Pancreas (tissue), 10 donors: Measurements from ENCODE around the gene MDFIC2. TPM values are rescaled to one million over a fixed set of nuclear protein-coding genes. Genes with fewer than 3 reads are reported as not detected.
A peak's percentile ranks its signal among the peaks of the same experiment; 100 is the strongest.

ENCODE experiments used
- ATAC-seq, 4 donors: fragments of 200-7000 bp; cut with Tn5 transposase; one replicate each; pipeline versions ENCODE4 v1.8.0 to v1.9.1; 2020; ENCODE audit warnings: mild to moderate bottlenecking in 4 of 4, moderate library complexity in 4 of 4
- DNase-seq, 6 donors: peaks; one replicate each; pipeline ENCODE4 v3.0.0-alpha.2; 2020
- FAIRE-seq: peaks from 2 replicates; lab custom pipeline; 2012; peaks lifted over from hg19 to GRCh38; lab: Jason Lieb, UNC
- H3K27ac ChIP-seq, 4 donors: fragments of 200-600 bp; sonication (generic); 1 replicate in 3 of 4; 2 replicates in 1 of 4; pipeline versions ENCODE4 v1.5.0 to v1.8.0; 2020
- H3K27me3 ChIP-seq, 4 donors: fragments of 200-600 bp; one replicate each; pipeline ENCODE4 v1.8.0; 2021
- H3K36me3 ChIP-seq, 3 donors: fragments of 200-600 bp; sonication (generic) in 1 of 3; one replicate each; pipeline versions ENCODE4 v1.5.0 to v1.8.0; 2020 to 2021
- H3K4me1 ChIP-seq, 3 donors: fragments of 200-600 bp; one replicate each; pipeline ENCODE4 v1.8.0; 2021
- H3K4me3 ChIP-seq, 4 donors: fragments of 200-600 bp; sonication (generic) in 2 of 4; one replicate each; pipeline versions ENCODE4 v1.5.0 to v1.8.0; 2020 to 2021
- H3K9me3 ChIP-seq, 4 donors: fragments of 200-600 bp; one replicate each; pipeline ENCODE4 v1.8.0; 2021
- WGBS, 2 donors: extraction: QIAGEN DNeasy Blood & Tissue Kit; methylation state at CpG; one replicate each; pipeline ENCODE4 v1.1.7; 2013; 5-methylcytosine and 5-hydroxymethylcytosine counted together
- intact Hi-C, 3 donors: fragments of 100-400 bp; cut with DNase I; formaldehyde crosslinking; loops; one replicate each; pipeline versions ENCODE4 v1.11.1 to v1.14.2; 2022
- polyA plus RNA-seq, 2 donors: library from polyadenylated mRNA; stranded (reverse); fragments of 200-250 nt; gene quantifications; one replicate each; pipeline ENCODE4 v1.2.3, GENCODE V29; 2013
- total RNA-seq, 6 donors: library from RNA; stranded (reverse); fragmentation: NEBNext Ultra II Directional in 4 of 6; extraction: Animal tissue kit (Norgen Biotek cat#: 25700) in 4 of 6; gene quantifications; one replicate each; pipeline versions ENCODE4 v1.2.1 to v1.2.4, GENCODE V29; 2021 to 2023
- TF ChIP-seq, protein P1 (sequence below), 4 donors: fragments of 200-600 bp; sonication (generic) in 3 of 4; IDR thresholded peaks; one replicate each; pipeline versions ENCODE4 v1.5.0 to v1.8.0; 2021; ENCODE audit warnings: antibody characterized with exemption in 4 of 4
- donor health status: healthy with polysubstance abuse.
- donor health status: DM: no; HTN: no; CAD: no; lungs with moderate emphysema.
- donor health status: DM: no; HTN: no; CAD: no.
- donor health status: control.
- donor health status: control.
- donor health status: Bipolar disorder and iron deficiency.
- donor health status: DM: yes; HTN: yes; CAD: no.
- donor health status: DM: no; HTN: no; CAD: no.
- donor health status: DM: no; HTN: no; CAD: no.
- donor health status: DM: yes; HTN: yes; CAD: no.

The MDFIC2 gene
- total and polyA plus RNA-seq, 8 donors, result not detected

GRCh38 chr3:70310809-70311208, 1.6 kb downstream of the MDFIC2 start:
- Histone ChIP-seq H3K27me3 (peaks cover 0 to 3% (median 0%) of the 10 kb centered on the region in 4 donors), H3K4me1 (no peaks in the 10 kb centered on the region), H3K36me3 (no peaks in the 10 kb centered on the region), H3K9me3 (no peaks in the 10 kb centered on the region), H3K27ac (no peak overlapping the region), H3K4me3 (no peak overlapping the region)
- FAIRE-seq (no peak), DNase-seq (no peak), ATAC-seq (no peak)
- TF ChIP-seq, protein P1, sequence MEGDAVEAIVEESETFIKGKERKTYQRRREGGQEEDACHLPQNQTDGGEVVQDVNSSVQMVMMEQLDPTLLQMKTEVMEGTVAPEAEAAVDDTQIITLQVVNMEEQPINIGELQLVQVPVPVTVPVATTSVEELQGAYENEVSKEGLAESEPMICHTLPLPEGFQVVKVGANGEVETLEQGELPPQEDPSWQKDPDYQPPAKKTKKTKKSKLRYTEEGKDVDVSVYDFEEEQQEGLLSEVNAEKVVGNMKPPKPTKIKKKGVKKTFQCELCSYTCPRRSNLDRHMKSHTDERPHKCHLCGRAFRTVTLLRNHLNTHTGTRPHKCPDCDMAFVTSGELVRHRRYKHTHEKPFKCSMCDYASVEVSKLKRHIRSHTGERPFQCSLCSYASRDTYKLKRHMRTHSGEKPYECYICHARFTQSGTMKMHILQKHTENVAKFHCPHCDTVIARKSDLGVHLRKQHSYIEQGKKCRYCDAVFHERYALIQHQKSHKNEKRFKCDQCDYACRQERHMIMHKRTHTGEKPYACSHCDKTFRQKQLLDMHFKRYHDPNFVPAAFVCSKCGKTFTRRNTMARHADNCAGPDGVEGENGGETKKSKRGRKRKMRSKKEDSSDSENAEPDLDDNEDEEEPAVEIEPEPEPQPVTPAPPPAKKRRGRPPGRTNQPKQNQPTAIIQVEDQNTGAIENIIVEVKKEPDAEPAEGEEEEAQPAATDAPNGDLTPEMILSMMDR (IDR thresholded peaks at IDR 0.05), result no peak
- intact Hi-C loops, result no loop called here
- WGBS, 2 donors, result 90 to 97% methylated on average over 1 of the region's 1 CpG

DNA sequence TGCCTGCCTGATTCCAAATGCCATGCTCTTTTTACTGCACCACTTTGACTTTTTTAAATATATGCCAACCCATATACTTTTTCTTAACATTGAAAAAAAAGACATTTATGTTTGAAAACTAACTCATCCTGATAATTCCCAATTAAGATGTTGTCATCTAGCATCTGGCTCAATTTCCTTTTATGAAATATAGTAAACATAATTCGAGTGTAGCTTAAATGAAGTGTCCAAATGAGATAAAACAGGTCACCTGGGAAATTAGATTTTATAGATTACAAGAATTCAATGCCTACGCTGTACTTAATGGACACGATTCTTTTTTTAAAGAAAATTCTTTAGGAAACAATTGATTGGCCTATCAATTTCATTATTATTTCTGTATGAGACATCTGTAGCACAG, 2.8 kb downstream of the MDFIC2 start:
- Histone ChIP-seq H3K4me1 (no peaks in the 10 kb centered on the region), H3K27me3 (peaks cover 0 to 3% (median 0%) of the 10 kb centered on the region in 4 donors), H3K36me3 (no peaks in the 10 kb centered on the region), H3K9me3 (no peaks in the 10 kb centered on the region), H3K27ac (no peak overlapping the region), H3K4me3 (no peak overlapping the region)
- FAIRE-seq (no peak), ATAC-seq (no peak), DNase-seq (no peak)
- intact Hi-C loops, result no loop called here
- TF ChIP-seq, protein P1 (IDR thresholded peaks at IDR 0.05), result no peak
- 53 to 70% methylated on average over 3 of the region's 3 CpGs for WGBS, 2 donors

DNA sequence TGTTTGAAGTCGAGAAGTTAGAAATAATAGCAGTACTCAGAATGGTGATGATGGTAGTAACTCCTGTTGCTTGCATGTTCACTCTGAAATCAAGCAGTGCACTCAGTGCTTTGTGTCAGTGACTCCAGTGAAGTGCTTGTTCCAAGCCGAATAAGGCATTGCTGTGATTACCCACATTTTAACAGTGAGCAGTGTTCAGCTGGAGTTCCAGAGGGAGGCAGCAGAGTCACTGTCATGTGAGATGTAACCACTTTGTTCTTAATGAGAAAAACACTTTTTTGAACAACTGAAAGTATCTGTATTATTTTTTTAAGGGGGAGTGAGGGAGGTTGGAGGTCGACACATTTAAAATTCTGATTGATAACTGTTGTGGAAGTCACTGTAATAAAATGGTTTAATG, 3.7 kb downstream of the MDFIC2 start:
- no peak for ATAC-seq
- Histone ChIP-seq H3K27me3 (peaks cover 0 to 3% (median 0%) of the 10 kb centered on the region in 4 donors), H3K36me3 (no peaks in the 10 kb centered on the region), H3K4me3 (no peak overlapping the region), H3K27ac (no peak overlapping the region), H3K4me1 (no peaks in the 10 kb centered on the region), H3K9me3 (no peaks in the 10 kb centered on the region)
- intact Hi-C loops, result no loop called here
- FAIRE-seq, result no peak
- no peak for DNase-seq
- 39 to 53% methylated on average over 3 of the region's 3 CpGs for WGBS, 2 donors
- TF ChIP-seq, protein P1 (IDR thresholded peaks at IDR 0.05), result no peak

GRCh38 chr3:70306736-70307135, 5.7 kb downstream of the MDFIC2 start:
- DNase-seq, result no peak
- no peak for FAIRE-seq
- TF ChIP-seq, protein P1 (IDR thresholded peaks at IDR 0.05), result no peak
- no peak for ATAC-seq
- H3K4me1 ChIP-seq, result no peaks in the 10 kb centered on the region
- H3K36me3 ChIP-seq, result no peaks in the 10 kb centered on the region
- peaks cover 0 to 2% (median 0%) of the 10 kb centered on the region in 4 donors for H3K27me3 ChIP-seq
- H3K4me3 ChIP-seq, result no peak overlapping the region
- intact Hi-C loops, result no loop called here
- no peaks in the 10 kb centered on the region for H3K9me3 ChIP-seq
- H3K27ac ChIP-seq, result no peak overlapping the region

- Histone ChIP-seq H3K4me1 (no peaks in the 10 kb centered on the region), H3K27me3 (no peaks in the 10 kb centered on the region), H3K36me3 (no peaks in the 10 kb centered on the region), H3K27ac (no peak overlapping the region), H3K4me3 (no peak overlapping the region), H3K9me3 (no peaks in the 10 kb centered on the region)
- 44 to 57% methylated on average over 3 of the region's 3 CpGs for WGBS, 2 donors
- intact Hi-C loops, result no loop called here
- no peak for DNase-seq
- TF ChIP-seq, protein P1 (IDR thresholded peaks at IDR 0.05), result no peak
- ATAC-seq, result no peak
- FAIRE-seq, result peak; percentile 13
These were observed 14.1 kb downstream of the MDFIC2 start for GRCh38 chr3:70298385-70298784.
